Spleen (tissue), 7 donors: Measurements from ENCODE around the gene SHISAL2A.

Experiments
- POLR2A ChIP-seq, 3 donors: fragments of 450-650 bp; IDR thresholded peaks; one replicate each; pipeline ENCODE4 v1.5.1; 2017; ENCODE audit warnings: antibody characterized with exemption in 3 of 3, mild to moderate bottlenecking in 1 of 3
- TF ChIP-seq, protein P1 (sequence below), 11 experiments: fragments of 200-600 bp in 7 of 11; fragments of 450-650 bp in 4 of 11; sonication (generic) in 4 of 11; IDR thresholded peaks in 8 of 11; conservative IDR thresholded peaks in 3 of 11; 1 replicate in 7 of 11; 2 replicates in 4 of 11; pipeline versions ENCODE4 v1.4.0 to v1.8.0; 2016 to 2021; ENCODE audit warnings: antibody characterized with exemption in 11 of 11, inconsistent platforms in 4 of 11, mild to moderate bottlenecking in 1 of 11
- donor health status: DM: no; HTN: no; CAD: no; lungs with moderate emphysema.
- donor health status: DM: no; HTN: no; CAD: no.
- donor health status: DM: no; HTN: no; CAD: no.

- no peak for TF ChIP-seq POLR2A (IDR thresholded peaks at IDR 0.05)
- TF ChIP-seq, protein P1, sequence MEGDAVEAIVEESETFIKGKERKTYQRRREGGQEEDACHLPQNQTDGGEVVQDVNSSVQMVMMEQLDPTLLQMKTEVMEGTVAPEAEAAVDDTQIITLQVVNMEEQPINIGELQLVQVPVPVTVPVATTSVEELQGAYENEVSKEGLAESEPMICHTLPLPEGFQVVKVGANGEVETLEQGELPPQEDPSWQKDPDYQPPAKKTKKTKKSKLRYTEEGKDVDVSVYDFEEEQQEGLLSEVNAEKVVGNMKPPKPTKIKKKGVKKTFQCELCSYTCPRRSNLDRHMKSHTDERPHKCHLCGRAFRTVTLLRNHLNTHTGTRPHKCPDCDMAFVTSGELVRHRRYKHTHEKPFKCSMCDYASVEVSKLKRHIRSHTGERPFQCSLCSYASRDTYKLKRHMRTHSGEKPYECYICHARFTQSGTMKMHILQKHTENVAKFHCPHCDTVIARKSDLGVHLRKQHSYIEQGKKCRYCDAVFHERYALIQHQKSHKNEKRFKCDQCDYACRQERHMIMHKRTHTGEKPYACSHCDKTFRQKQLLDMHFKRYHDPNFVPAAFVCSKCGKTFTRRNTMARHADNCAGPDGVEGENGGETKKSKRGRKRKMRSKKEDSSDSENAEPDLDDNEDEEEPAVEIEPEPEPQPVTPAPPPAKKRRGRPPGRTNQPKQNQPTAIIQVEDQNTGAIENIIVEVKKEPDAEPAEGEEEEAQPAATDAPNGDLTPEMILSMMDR (IDR thresholded peaks at IDR 0.05 in 8 of 11, conservative IDR thresholded peaks at IDR 0.05 in 3 of 11) = no peak
Observed at GRCh38 chr1:52634111-52634510, 1.1 kb downstream of the SHISAL2A start.
